BJ (cell line): ENCODE measurements around the gene HMGN3. TPM values are rescaled to one million over a fixed set of nuclear protein-coding genes. Genes with fewer than 3 reads are reported as not detected.

Experiments used
- CTCF ChIA-PET: fragments of 350-600 bp; formaldehyde crosslinking; extraction: SDS; loops from one replicate; lab custom pipeline; 2021; ENCODE audit warnings: antibody characterized with exemption, inconsistent platforms; lab: Yijun Ruan, JAX
- POLR2A ChIA-PET: fragments of 300-600 bp; sonication (Branson Sonifier 250); formaldehyde crosslinking; extraction: SDS; loops from one replicate; lab custom pipeline; 2021; ENCODE audit warnings: antibody characterized with exemption; lab: Charles Lee
- DNase-seq: peaks from one replicate; pipeline ENCODE4 v3.0.0-alpha.2; 2011; ENCODE audit warnings: low read depth
- H3K27me3 ChIP-seq: 2 replicates; pipeline ENCODE4 v1.6.0; 2011; ENCODE audit warnings: low read length; ENCODE audit not compliant: control insufficient read depth, insufficient read depth
- H3K36me3 ChIP-seq: 2 replicates; pipeline ENCODE4 v1.5.1; 2011; ENCODE audit warnings: low read length; ENCODE audit not compliant: control insufficient read depth, insufficient read depth
- H3K4me3 ChIP-seq: 2 replicates; pipeline ENCODE4 v1.5.1; 2011; ENCODE audit warnings: low read depth, mild to moderate bottlenecking, control low read depth, low read length
- polyA plus RNA-seq: library from polyadenylated mRNA; depleted of rRNA; stranded (reverse); fragments of >200 nt; gene quantifications from 2 replicates; pipeline ENCODE4 v1.2.3, GENCODE V29; 2011
- TF ChIP-seq, protein P1 (sequence below): IDR thresholded peaks from 2 replicates; pipeline ENCODE4 v1.5.1; 2011; ENCODE audit warnings: low read depth, mild to moderate bottlenecking, control low read depth, inconsistent platforms, low read length, moderate library complexity; ENCODE audit not compliant: insufficient read depth

Gene HMGN3
- polyA plus RNA-seq, 1 experiment = 10.3 TPM

- ChIA-PET CTCF (no interaction called here), POLR2A (no interaction called here)
- Histone ChIP-seq H3K36me3 (no peaks in the 10 kb centered on the region), H3K27me3 (no peaks in the 10 kb centered on the region), H3K4me3 (no peak overlapping the region)
- DNase-seq = no peak
- TF ChIP-seq, protein P1, sequence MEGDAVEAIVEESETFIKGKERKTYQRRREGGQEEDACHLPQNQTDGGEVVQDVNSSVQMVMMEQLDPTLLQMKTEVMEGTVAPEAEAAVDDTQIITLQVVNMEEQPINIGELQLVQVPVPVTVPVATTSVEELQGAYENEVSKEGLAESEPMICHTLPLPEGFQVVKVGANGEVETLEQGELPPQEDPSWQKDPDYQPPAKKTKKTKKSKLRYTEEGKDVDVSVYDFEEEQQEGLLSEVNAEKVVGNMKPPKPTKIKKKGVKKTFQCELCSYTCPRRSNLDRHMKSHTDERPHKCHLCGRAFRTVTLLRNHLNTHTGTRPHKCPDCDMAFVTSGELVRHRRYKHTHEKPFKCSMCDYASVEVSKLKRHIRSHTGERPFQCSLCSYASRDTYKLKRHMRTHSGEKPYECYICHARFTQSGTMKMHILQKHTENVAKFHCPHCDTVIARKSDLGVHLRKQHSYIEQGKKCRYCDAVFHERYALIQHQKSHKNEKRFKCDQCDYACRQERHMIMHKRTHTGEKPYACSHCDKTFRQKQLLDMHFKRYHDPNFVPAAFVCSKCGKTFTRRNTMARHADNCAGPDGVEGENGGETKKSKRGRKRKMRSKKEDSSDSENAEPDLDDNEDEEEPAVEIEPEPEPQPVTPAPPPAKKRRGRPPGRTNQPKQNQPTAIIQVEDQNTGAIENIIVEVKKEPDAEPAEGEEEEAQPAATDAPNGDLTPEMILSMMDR = no peak
Measured at GRCh38 chr6:79212859-79213258, 21.6 kb downstream of the HMGN3 start.

GRCh38 chr6:79208816-79209215 lies 25.7 kb downstream of the HMGN3 start:
- no peak for DNase-seq
- Histone ChIP-seq H3K36me3 (no peaks in the 10 kb centered on the region), H3K4me3 (no peak overlapping the region), H3K27me3 (no peaks in the 10 kb centered on the region)
- CTCF ChIA-PET = no interaction called here
- POLR2A ChIA-PET = no interaction called here
- TF ChIP-seq, protein P1 = no peak

GRCh38 chr6:79203753-79204253 lies 30.7 kb downstream of the HMGN3 start:
- ChIA-PET CTCF (interaction anchor here (0.6 kb wide), 1 partner anchor 124 kb away, joined by 4 read pairs; no protein-coding TSS in a partner anchor), POLR2A (no interaction called here)
- no peak for DNase-seq
- Histone ChIP-seq H3K36me3 (no peaks in the 10 kb centered on the region; the same call in 1 of the 2 replicates), H3K4me3 (no peak overlapping the region), H3K27me3 (no peaks in the 10 kb centered on the region)
- TF ChIP-seq, protein P1 = no peak

DNA sequence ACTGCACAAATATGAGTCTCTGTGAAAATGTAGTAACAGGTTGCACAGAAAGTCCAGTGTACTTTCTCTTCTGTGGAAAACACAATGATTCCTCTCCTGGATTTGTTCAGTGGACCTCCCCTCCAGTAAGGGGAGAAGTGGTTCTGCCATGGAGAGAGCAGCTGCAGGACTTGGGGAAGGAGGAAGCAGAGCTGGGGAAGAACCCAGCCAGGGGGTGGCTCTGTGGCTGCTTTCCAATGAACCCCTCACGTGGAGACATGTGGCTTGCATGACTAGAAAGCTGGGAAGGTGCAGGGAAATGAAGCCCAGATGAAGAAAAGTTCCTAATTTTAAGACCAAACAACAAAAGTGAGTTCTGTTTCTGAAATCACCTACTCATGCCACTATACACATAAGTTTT lies 31.9 kb downstream of the HMGN3 start:
- TF ChIP-seq, protein P1 = no peak
- no peaks in the 10 kb centered on the region for H3K27me3 ChIP-seq
- no peaks in the 10 kb centered on the region; the same call in 1 of the 2 replicates for H3K36me3 ChIP-seq
- ChIA-PET CTCF (no interaction called here), POLR2A (no interaction called here)
- H3K4me3 ChIP-seq = no peak overlapping the region
- no peak for DNase-seq

GRCh38 chr6:79201983-79202382 lies 32.5 kb downstream of the HMGN3 start:
- ChIA-PET CTCF (no interaction called here), POLR2A (no interaction called here)
- Histone ChIP-seq H3K36me3 (no peaks in the 10 kb centered on the region; the same call in 1 of the 2 replicates), H3K27me3 (no peaks in the 10 kb centered on the region), H3K4me3 (no peak overlapping the region)
- no peak for DNase-seq
- TF ChIP-seq, protein P1 = no peak
